Cardiac muscle cell (in vitro differentiated cells and primary cell): Measurements from ENCODE around the gene C2orf15. TPM values are rescaled to one million over a fixed set of nuclear protein-coding genes. Genes with fewer than 3 reads are reported as not detected.

ENCODE experiments used
- DNase-seq, 2 donors: peaks; one replicate each; pipeline versions ENCODE4 v3.0.0 to v3.0.0-alpha.2; 2010 to 2017; ENCODE audit warnings: low read depth in 1 of 2, low spot score in 1 of 2
- H3K27ac ChIP-seq: fragments of 200-600 bp; sonication (generic); 2 replicates; pipeline ENCODE4 v1.5.1; 2016
- H3K27me3 ChIP-seq: fragments of 200-600 bp; sonication (generic); 2 replicates; pipeline ENCODE4 v1.6.0; 2016; ENCODE audit warnings: control low read depth
- H3K36me3 ChIP-seq: fragments of 200-600 bp; sonication (generic); 2 replicates; pipeline ENCODE4 v1.5.1; 2016; ENCODE audit warnings: control low read depth
- H3K4me1 ChIP-seq: fragments of 200-600 bp; sonication (generic); 2 replicates; pipeline ENCODE4 v1.8.1; 2017; ENCODE audit warnings: low read depth, mild to moderate bottlenecking, mixed run types
- H3K4me3 ChIP-seq: fragments of 200-600 bp; sonication (generic); 2 replicates; pipeline ENCODE4 v1.5.1; 2016; ENCODE audit warnings: mild to moderate bottlenecking
- H3K9me3 ChIP-seq: fragments of 200-600 bp; sonication (generic); 2 replicates; pipeline ENCODE4 v1.5.1; 2017; ENCODE audit warnings: low read depth, mild to moderate bottlenecking, control low read depth
- polyA plus RNA-seq: library from polyadenylated mRNA; unstranded; fragments of >200 nt; fragmentation: Nextera tagmentation; extraction: Ambion mirVana; gene quantifications from 2 replicates; pipeline ENCODE4 v1.2.1, GENCODE V29; 2016
- total RNA-seq: library from RNA; depleted of rRNA; stranded (reverse); fragments of >200 nt; gene quantifications from 2 replicates; pipeline ENCODE4 v1.2.3, GENCODE V29; 2016
- TF ChIP-seq, protein P1 (sequence below): IDR thresholded peaks from 2 replicates; pipeline ENCODE4 v1.5.1; 2012; ENCODE audit warnings: low read depth, mild to moderate bottlenecking, low read length

C2orf15 gene
- total and polyA plus RNA-seq, 2 experiments from 2014 or later, result 2.3 TPM

GRCh38 chr2:99200076-99200800 is 58.7 kb downstream of the C2orf15 start:
- H3K27me3 ChIP-seq, result no peaks in the 10 kb centered on the region
- H3K27ac ChIP-seq, result no peak overlapping the region
- DNase-seq, result no peak
- no peaks in the 10 kb centered on the region for H3K4me1 ChIP-seq
- TF ChIP-seq, protein P1, sequence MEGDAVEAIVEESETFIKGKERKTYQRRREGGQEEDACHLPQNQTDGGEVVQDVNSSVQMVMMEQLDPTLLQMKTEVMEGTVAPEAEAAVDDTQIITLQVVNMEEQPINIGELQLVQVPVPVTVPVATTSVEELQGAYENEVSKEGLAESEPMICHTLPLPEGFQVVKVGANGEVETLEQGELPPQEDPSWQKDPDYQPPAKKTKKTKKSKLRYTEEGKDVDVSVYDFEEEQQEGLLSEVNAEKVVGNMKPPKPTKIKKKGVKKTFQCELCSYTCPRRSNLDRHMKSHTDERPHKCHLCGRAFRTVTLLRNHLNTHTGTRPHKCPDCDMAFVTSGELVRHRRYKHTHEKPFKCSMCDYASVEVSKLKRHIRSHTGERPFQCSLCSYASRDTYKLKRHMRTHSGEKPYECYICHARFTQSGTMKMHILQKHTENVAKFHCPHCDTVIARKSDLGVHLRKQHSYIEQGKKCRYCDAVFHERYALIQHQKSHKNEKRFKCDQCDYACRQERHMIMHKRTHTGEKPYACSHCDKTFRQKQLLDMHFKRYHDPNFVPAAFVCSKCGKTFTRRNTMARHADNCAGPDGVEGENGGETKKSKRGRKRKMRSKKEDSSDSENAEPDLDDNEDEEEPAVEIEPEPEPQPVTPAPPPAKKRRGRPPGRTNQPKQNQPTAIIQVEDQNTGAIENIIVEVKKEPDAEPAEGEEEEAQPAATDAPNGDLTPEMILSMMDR, result no peak
- H3K4me3 ChIP-seq, result no peak overlapping the region
- H3K9me3 ChIP-seq, result no peaks in the 10 kb centered on the region
- peaks cover 20% of the 10 kb centered on the region for H3K36me3 ChIP-seq

Other genes with a start within 250 kb of the C2orf15 start
- gene CRACDL, start 205.5 kb upstream of the C2orf15 start, total RNA-seq, result 0.04 and 0.06 TPM in 2 replicates
- 0.32 TPM in 1 of 2 replicates, not detected in the other for gene CRACDL, start 205.5 kb upstream of the C2orf15 start, polyA plus RNA-seq
- gene TSGA10, start 13.2 kb downstream of the C2orf15 start, total RNA-seq, result 5.1 and 7.8 TPM in 2 replicates
- gene TSGA10, start 13.2 kb downstream of the C2orf15 start, polyA plus RNA-seq, result 5.8 and 7.3 TPM in 2 replicates
- gene LIPT1, start 13.3 kb downstream of the C2orf15 start, total RNA-seq, result 2.4 and 6.6 TPM in 2 replicates
- 4.7 and 10.9 TPM in 2 replicates for gene LIPT1, start 13.3 kb downstream of the C2orf15 start, polyA plus RNA-seq
- 14.4 and 25.1 TPM in 2 replicates for gene MITD1, start 39.4 kb downstream of the C2orf15 start, total RNA-seq
- 31.1 and 42.5 TPM in 2 replicates for gene MITD1, start 39.4 kb downstream of the C2orf15 start, polyA plus RNA-seq
- 37.3 and 38.3 TPM in 2 replicates for gene MRPL30, start 39.5 kb downstream of the C2orf15 start, total RNA-seq
- gene MRPL30, start 39.5 kb downstream of the C2orf15 start, polyA plus RNA-seq, result 33.7 and 37.3 TPM in 2 replicates
- gene LYG2, start 114.0 kb downstream of the C2orf15 start, total RNA-seq, result not detected in 2 replicates
- not detected in 2 replicates for gene LYG2, start 114.0 kb downstream of the C2orf15 start, polyA plus RNA-seq
- gene LYG1, start 159.5 kb downstream of the C2orf15 start, total RNA-seq, result 1.6 TPM in 2 replicates
- 1.7 and 1.8 TPM in 2 replicates for gene LYG1, start 159.5 kb downstream of the C2orf15 start, polyA plus RNA-seq
- 24.2 and 27.5 TPM in 2 replicates for gene TXNDC9, start 194.6 kb downstream of the C2orf15 start, total RNA-seq
- 29.9 and 40.0 TPM in 2 replicates for gene TXNDC9, start 194.6 kb downstream of the C2orf15 start, polyA plus RNA-seq
- gene EIF5B, start 195.7 kb downstream of the C2orf15 start, total RNA-seq, result 13.4 and 14.5 TPM in 2 replicates
- gene EIF5B, start 195.7 kb downstream of the C2orf15 start, polyA plus RNA-seq, result 23.0 and 25.2 TPM in 2 replicates